Measurements from ENCODE around the gene MCTP1.

- TF ChIP-seq TAF1 (IDR thresholded peaks at IDR 0.05; ENCODE audit: borderline replicate concordance, low read depth, low read length) (no peak), JUNB (IDR thresholded peaks at IDR 0.05) (no peak)
- TF ChIP-seq, protein P1, sequence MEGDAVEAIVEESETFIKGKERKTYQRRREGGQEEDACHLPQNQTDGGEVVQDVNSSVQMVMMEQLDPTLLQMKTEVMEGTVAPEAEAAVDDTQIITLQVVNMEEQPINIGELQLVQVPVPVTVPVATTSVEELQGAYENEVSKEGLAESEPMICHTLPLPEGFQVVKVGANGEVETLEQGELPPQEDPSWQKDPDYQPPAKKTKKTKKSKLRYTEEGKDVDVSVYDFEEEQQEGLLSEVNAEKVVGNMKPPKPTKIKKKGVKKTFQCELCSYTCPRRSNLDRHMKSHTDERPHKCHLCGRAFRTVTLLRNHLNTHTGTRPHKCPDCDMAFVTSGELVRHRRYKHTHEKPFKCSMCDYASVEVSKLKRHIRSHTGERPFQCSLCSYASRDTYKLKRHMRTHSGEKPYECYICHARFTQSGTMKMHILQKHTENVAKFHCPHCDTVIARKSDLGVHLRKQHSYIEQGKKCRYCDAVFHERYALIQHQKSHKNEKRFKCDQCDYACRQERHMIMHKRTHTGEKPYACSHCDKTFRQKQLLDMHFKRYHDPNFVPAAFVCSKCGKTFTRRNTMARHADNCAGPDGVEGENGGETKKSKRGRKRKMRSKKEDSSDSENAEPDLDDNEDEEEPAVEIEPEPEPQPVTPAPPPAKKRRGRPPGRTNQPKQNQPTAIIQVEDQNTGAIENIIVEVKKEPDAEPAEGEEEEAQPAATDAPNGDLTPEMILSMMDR (IDR thresholded peaks at IDR 0.05 in 2 of 3, conservative IDR thresholded peaks at IDR 0.05 in 1 of 3; ENCODE audit: control insufficient read depth in 2 of 3, extremely low read depth in 1 of 3, insufficient read depth in 1 of 3, low read depth in 3 of 3, low read length in 3 of 3) = no peak
Measured at GRCh38 chr5:94977437-94977836, 307.5 kb downstream of the MCTP1 start.

All from GM12878 (cell line).